Small intestine (tissue), 7 donors: ENCODE results near the gene INKA1. TPM values are rescaled to one million over a fixed set of nuclear protein-coding genes. Genes with fewer than 3 reads are reported as not detected.
"Not testable (repeated sequence)": the region's sequence is repeated elsewhere in the genome, so short reads cannot be mapped to it uniquely, and the experiment has no call there.

Experiments used
- DNase-seq, 2 donors: peaks; one replicate each; pipeline versions ENCODE4 v3.0.0 to v3.0.0-alpha.2; 2013
- FAIRE-seq: peaks from 2 replicates; lab custom pipeline; 2012; peaks lifted over from hg19 to GRCh38; lab: Jason Lieb, UNC
- H3K27ac ChIP-seq, 3 donors: one replicate each; pipeline ENCODE4 v1.5.1; 2013; ENCODE audit warnings: low read length in 2 of 3, mild to moderate bottlenecking in 2 of 3, control low read depth in 1 of 3, inconsistent platforms in 1 of 3, low read depth in 1 of 3, moderate library complexity in 1 of 3
- H3K27me3 ChIP-seq, 3 donors: one replicate each; pipeline ENCODE4 v1.6.1; 2013; ENCODE audit warnings: low read length in 3 of 3, inconsistent platforms in 1 of 3; ENCODE audit not compliant: control insufficient read depth in 3 of 3, insufficient read depth in 3 of 3
- H3K36me3 ChIP-seq, 3 donors: one replicate each; pipeline ENCODE4 v1.6.1; 2013; ENCODE audit warnings: low read length in 3 of 3, inconsistent platforms in 1 of 3, low read depth in 1 of 3, mild to moderate bottlenecking in 1 of 3, moderate library complexity in 1 of 3; ENCODE audit not compliant: control insufficient read depth in 3 of 3, insufficient read depth in 2 of 3
- H3K4me1 ChIP-seq, 3 donors: one replicate each; pipeline ENCODE4 v1.6.1; 2013; ENCODE audit warnings: low read length in 2 of 3, inconsistent platforms in 1 of 3, low read depth in 1 of 3, mild to moderate bottlenecking in 1 of 3, moderate library complexity in 1 of 3; ENCODE audit not compliant: control insufficient read depth in 3 of 3, insufficient read depth in 2 of 3
- H3K4me3 ChIP-seq, 3 donors: one replicate each; pipeline ENCODE4 v1.5.1; 2013; ENCODE audit warnings: low read length in 3 of 3, control low read depth in 1 of 3, inconsistent platforms in 1 of 3, low read depth in 1 of 3, mild to moderate bottlenecking in 1 of 3, moderate library complexity in 1 of 3
- H3K9me3 ChIP-seq, 2 donors: one replicate each; pipeline ENCODE4 v1.6.1; 2013; ENCODE audit warnings: low read depth in 1 of 2, low read length in 1 of 2; ENCODE audit not compliant: control insufficient read depth in 2 of 2, insufficient read depth in 1 of 2
- WGBS, 3 donors: extraction: QIAGEN DNeasy Blood & Tissue Kit; methylation state at CpG; one replicate each; pipeline ENCODE4 v1.1.7; 2013; 5-methylcytosine and 5-hydroxymethylcytosine counted together
- polyA plus RNA-seq, 4 donors: library from polyadenylated mRNA; stranded (reverse) in 3 of 4; unstranded in 1 of 4; fragments of 200-250 nt in 3 of 4; fragments of 120-200 nt in 1 of 4; gene quantifications; one replicate each; pipeline versions ENCODE4 v1.2.1 to v1.2.3, GENCODE V29; 2013
- donor health status: healthy with polysubstance abuse.
- donor health status: control.
- donor health status: control.
- donor health status: Bipolar disorder and iron deficiency.
- donor health status: healthy.

The INKA1 gene
- polyA plus RNA-seq, 4 donors: 0.67 to 2.9 (median 2.4) TPM

GRCh38 chr3:49780975-49781365 lies 22.1 kb upstream of the INKA1 start:
- DNase-seq, H3K4me1 ChIP-seq: not testable (repeated sequence)

GRCh38 chr3:49781415-49782199 lies 21.5 kb upstream of the INKA1 start:
- peaks cover 0 to 8% (median 7%) of the 10 kb centered on the region in 3 donors for H3K4me1 ChIP-seq
- H3K36me3 ChIP-seq: peaks cover 0 to 59% (median 2%) of the 10 kb centered on the region in 3 donors
- H3K4me3 ChIP-seq: no peak overlapping the region
- WGBS, 3 donors: 82 to 92% (median 84%) methylated on average over 5 of the region's 5 CpGs
- no peaks in the 10 kb centered on the region for H3K27me3 ChIP-seq
- FAIRE-seq (no peak), DNase-seq (no peak)
- H3K9me3 ChIP-seq: no peaks in the 10 kb centered on the region
- H3K27ac ChIP-seq: no peak overlapping the region

More at GRCh38 chr3:49780975-49781365, 22.1 kb upstream of the INKA1 start:
- H3K9me3 ChIP-seq, H3K4me3 ChIP-seq, FAIRE-seq, H3K27ac ChIP-seq, H3K27me3 ChIP-seq: not testable (repeated sequence)
- WGBS, 3 donors: 87 to 93% (median 91%) methylated on average over 9 of the region's 9 CpGs
- peaks cover 0 to 62% (median 2%) of the 10 kb centered on the region in 3 donors for H3K36me3 ChIP-seq

- DNase-seq, FAIRE-seq, H3K9me3 ChIP-seq, H3K27me3 ChIP-seq, H3K4me3 ChIP-seq, H3K27ac ChIP-seq: not testable (repeated sequence)
- 94 to 99% (median 96%) methylated on average over 9 of the region's 9 CpGs for WGBS, 3 donors
- peaks cover 0 to 15% (median 7%) of the 10 kb centered on the region in 3 donors for H3K4me1 ChIP-seq
- H3K36me3 ChIP-seq: peaks cover 0 to 52% (median 2%) of the 10 kb centered on the region in 3 donors
Observed at GRCh38 chr3:49782277-49782676, 20.8 kb upstream of the INKA1 start.

GRCh38 chr3:49785565-49786356 lies 17.3 kb upstream of the INKA1 start:
- FAIRE-seq: no peak
- no peak for DNase-seq
- no peaks in the 10 kb centered on the region for H3K9me3 ChIP-seq
- 2% methylated on average over 33 to 50 of the region's 50 CpGs for WGBS, 3 donors
- H3K4me3 ChIP-seq: peak overlapping the region; percentile 88 to 99 (median 96)
- H3K27ac ChIP-seq: peak overlapping the region; percentile 89 to 93 (median 90)
- peaks cover 0 to 16% (median 7%) of the 10 kb centered on the region in 3 donors for H3K4me1 ChIP-seq
- peaks cover 0 to 33% (median 2%) of the 10 kb centered on the region in 3 donors for H3K36me3 ChIP-seq
- peaks cover 0 to 7% (median 0%) of the 10 kb centered on the region in 3 donors for H3K27me3 ChIP-seq

GRCh38 chr3:49786357-49787181 lies 16.5 kb upstream of the INKA1 start, which contains the start of gene IP6K1:
Gene IP6K1 (minus strand): TSS chr3:49786542. CDS start chr3:49748040, 38,502 bp downstream.
- no peak for FAIRE-seq
- Histone ChIP-seq H3K36me3 (peaks cover 0 to 28% (median 2%) of the 10 kb centered on the region in 3 donors), H3K27me3 (peaks cover 0 to 8% (median 0%) of the 10 kb centered on the region in 3 donors), H3K27ac (peak within 1 kb of the TSS; percentile 89 to 93 (median 90)), H3K4me1 (peaks cover 0 to 16% (median 4%) of the 10 kb centered on the region in 3 donors), H3K4me3 (peak within 1 kb of the TSS; percentile 88 to 99 (median 96)), H3K9me3 (no peaks in the 10 kb centered on the region)
- DNase-seq: peak; percentile 100
- 3 to 5% (median 4%) methylated on average over 49 to 55 of the region's 55 CpGs for WGBS, 3 donors

- Histone ChIP-seq H3K27me3 (peaks cover 0 to 11% (median 0%) of the 10 kb centered on the region in 3 donors), H3K4me3 (peak overlapping the region in 1 of 3 donors; percentile 66), H3K36me3 (peaks cover 0 to 23% (median 2%) of the 10 kb centered on the region in 3 donors), H3K4me1 (peaks cover 0 to 16% (median 4%) of the 10 kb centered on the region in 3 donors), H3K9me3 (no peaks in the 10 kb centered on the region), H3K27ac (peak overlapping the region in 2 of 3 donors; percentile 90 to 92)
- DNase-seq (peak in 1 of 2 donors; percentile 35), FAIRE-seq (no peak)
- WGBS, 3 donors: 65 to 77% (median 76%) methylated on average over 3 of the region's 3 CpGs
Observed at GRCh38 chr3:49787182-49787464, 15.9 kb upstream of the INKA1 start.

GRCh38 chr3:49787536-49787935 lies 15.5 kb upstream of the INKA1 start:
- WGBS, 3 donors: 85 to 93% (median 89%) methylated on average over 5 of the region's 5 CpGs
- no peak for FAIRE-seq
- H3K4me3 ChIP-seq: no peak overlapping the region

More at GRCh38 chr3:49787536-49787935, 15.5 kb upstream of the INKA1 start:
- H3K27me3 ChIP-seq: peaks cover 0 to 11% (median 0%) of the 10 kb centered on the region in 3 donors
- H3K9me3 ChIP-seq: no peaks in the 10 kb centered on the region
- peak overlapping the region in 1 of 3 donors; percentile 92 for H3K27ac ChIP-seq
- no peak for DNase-seq
- H3K4me1 ChIP-seq: peaks cover 0 to 16% (median 4%) of the 10 kb centered on the region in 3 donors
- peaks cover 0 to 18% (median 2%) of the 10 kb centered on the region in 3 donors for H3K36me3 ChIP-seq
